ENCODE measurements around the gene HMGCS2. TPM values are rescaled to one million over a fixed set of nuclear protein-coding genes. Genes with fewer than 3 reads are reported as not detected.

Gene HMGCS2
- total and polyA plus RNA-seq, 2 experiments from 2014 or later: not detected

GRCh38 chr1:119767486-119767885 is 1.2 kb downstream of the HMGCS2 start:
- no peaks in the 10 kb centered on the region for H4K20me1 ChIP-seq (ENCODE audit: insufficient read depth)
- 54 to 55% methylated on average over 2 of the region's 2 CpGs for WGBS, 2 experiments (ENCODE audit: low coverage in 1 of 2, low lambda C conversion rate in 2 of 2, missing lambda C conversion rate in 2 of 2)
- no peak overlapping the region for H3K27ac ChIP-seq
- H3K9me3 ChIP-seq (ENCODE audit: low read depth): no peaks in the 10 kb centered on the region
- H3K27me3 ChIP-seq (replicated peaks; ENCODE audit: insufficient read depth): no peaks in the 10 kb centered on the region
- no peak for TF ChIP-seq EZH2 (IDR thresholded peaks at IDR 0.05; ENCODE audit: insufficient read depth, poor library complexity, severe bottlenecking)
- TF ChIP-seq EZH2phosphoT487 (IDR thresholded peaks at IDR 0.05; ENCODE audit: insufficient read depth, low read depth): no peak
- no peak overlapping the region for H3K9ac ChIP-seq
- H3K79me2 ChIP-seq (ENCODE audit: insufficient read depth): no peaks in the 10 kb centered on the region
- in situ Hi-C loops (cut with MboI): no loop called here
- no peak overlapping the region for H3K4me3 ChIP-seq
- H3K36me3 ChIP-seq (ENCODE audit: low read depth): no peaks in the 10 kb centered on the region
- H2AFZ ChIP-seq: no peak overlapping the region
- DNase-seq: peak; percentile 10
- H3K9me2 ChIP-seq (ENCODE audit: insufficient read depth): no peaks in the 10 kb centered on the region
- H3K4me1 ChIP-seq (ENCODE audit: insufficient read depth): no peaks in the 10 kb centered on the region
- H3K4me2 ChIP-seq (ENCODE audit: unreplicated experiment): no peak overlapping the region
- no peaks in the 10 kb centered on the region for H3F3A ChIP-seq (ENCODE audit: insufficient read depth)

DNA sequence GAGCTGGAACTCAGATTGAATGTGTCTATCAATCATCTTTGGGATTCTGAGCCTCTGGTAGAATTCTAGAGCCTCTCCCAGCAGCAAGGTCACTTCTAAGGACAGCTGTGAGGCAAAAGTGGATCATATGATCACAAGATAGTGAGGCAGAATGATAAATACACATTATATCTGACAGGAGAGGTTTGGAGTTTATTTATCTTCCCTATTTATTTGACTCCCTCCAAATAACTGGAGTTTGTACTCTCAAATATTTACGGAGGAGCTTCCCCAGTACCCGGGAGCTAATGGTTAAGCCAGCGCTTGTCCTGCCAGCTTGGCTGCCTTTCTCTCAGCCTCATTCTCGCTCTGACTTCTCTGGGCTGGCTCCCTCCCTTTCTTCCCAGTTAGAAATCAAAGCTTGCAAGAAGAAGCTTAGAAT is 2.3 kb downstream of the HMGCS2 start:
- Histone ChIP-seq H3K79me2 (ENCODE audit: insufficient read depth) (no peaks in the 10 kb centered on the region), H3K4me1 (ENCODE audit: insufficient read depth) (no peaks in the 10 kb centered on the region), H3K27ac (no peak overlapping the region), H3K36me3 (ENCODE audit: low read depth) (no peaks in the 10 kb centered on the region), H3K9ac (no peak overlapping the region), H2AFZ (peak overlapping the region; percentile 10; the same call in 1 of the 2 replicates), H3F3A (ENCODE audit: insufficient read depth) (no peaks in the 10 kb centered on the region), H3K27me3 (replicated peaks; ENCODE audit: insufficient read depth) (no peaks in the 10 kb centered on the region), H4K20me1 (ENCODE audit: insufficient read depth) (no peaks in the 10 kb centered on the region), H3K4me2 (ENCODE audit: unreplicated experiment) (no peak overlapping the region), H3K4me3 (no peak overlapping the region), H3K9me3 (ENCODE audit: low read depth) (no peaks in the 10 kb centered on the region), H3K9me2 (ENCODE audit: insufficient read depth) (no peaks in the 10 kb centered on the region)
- TF ChIP-seq EZH2 (IDR thresholded peaks at IDR 0.05; ENCODE audit: insufficient read depth, poor library complexity, severe bottlenecking): no peak
- no peak for TF ChIP-seq EZH2phosphoT487 (IDR thresholded peaks at IDR 0.05; ENCODE audit: insufficient read depth, low read depth)
- WGBS, 2 experiments (ENCODE audit: low coverage in 1 of 2, low lambda C conversion rate in 2 of 2, missing lambda C conversion rate in 2 of 2): 15 to 28% methylated on average over 4 of the region's 4 CpGs
- peak; percentile 17 for DNase-seq
- in situ Hi-C loops (cut with MboI): no loop called here

GRCh38 chr1:119764220-119764619 is 4.5 kb downstream of the HMGCS2 start:
- H4K20me1 ChIP-seq (ENCODE audit: insufficient read depth): no peaks in the 10 kb centered on the region
- 73 to 79% methylated on average over 6 of the region's 6 CpGs for WGBS, 2 experiments (ENCODE audit: low coverage in 1 of 2, low lambda C conversion rate in 2 of 2, missing lambda C conversion rate in 2 of 2)
- no peak overlapping the region for H3K9ac ChIP-seq
- H3K4me1 ChIP-seq (ENCODE audit: insufficient read depth): no peaks in the 10 kb centered on the region
- H3K9me2 ChIP-seq (ENCODE audit: insufficient read depth): no peaks in the 10 kb centered on the region
- H3K9me3 ChIP-seq (ENCODE audit: low read depth): no peaks in the 10 kb centered on the region
- TF ChIP-seq EZH2 (IDR thresholded peaks at IDR 0.05; ENCODE audit: insufficient read depth, poor library complexity, severe bottlenecking): no peak
- TF ChIP-seq EZH2phosphoT487 (IDR thresholded peaks at IDR 0.05; ENCODE audit: insufficient read depth, low read depth): no peak
- H3K36me3 ChIP-seq (ENCODE audit: low read depth): no peaks in the 10 kb centered on the region
- no peak overlapping the region for H3K27ac ChIP-seq
- H3K4me2 ChIP-seq (ENCODE audit: unreplicated experiment): no peak overlapping the region
- DNase-seq: no peak
- no peaks in the 10 kb centered on the region for H3K79me2 ChIP-seq (ENCODE audit: insufficient read depth)
- H3K4me3 ChIP-seq: no peak overlapping the region
- in situ Hi-C loops (cut with MboI): no loop called here
- no peaks in the 10 kb centered on the region for H3K27me3 ChIP-seq (replicated peaks; ENCODE audit: insufficient read depth)
- no peaks in the 10 kb centered on the region for H3F3A ChIP-seq (ENCODE audit: insufficient read depth)
- H2AFZ ChIP-seq: no peak overlapping the region

DNA sequence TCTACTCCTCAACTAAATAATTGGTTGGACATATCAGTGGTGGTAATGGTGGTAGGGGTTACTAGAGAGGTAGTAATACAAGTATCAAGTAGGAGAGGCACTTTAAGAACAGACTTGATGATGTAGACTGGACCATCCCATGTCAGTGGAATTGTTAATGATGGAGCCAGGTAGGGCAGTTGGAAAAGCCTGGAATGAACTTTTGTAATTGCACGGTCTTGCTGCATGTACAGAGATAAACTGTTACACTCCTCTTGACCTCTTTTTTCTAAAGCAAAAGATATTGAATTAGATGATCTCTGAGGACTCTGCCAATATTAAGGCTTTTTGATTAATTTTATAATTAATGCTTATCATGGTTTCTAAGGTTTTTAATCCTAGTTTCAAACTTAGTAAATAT is 5.8 kb downstream of the HMGCS2 start:
- no peaks in the 10 kb centered on the region for H3K79me2 ChIP-seq (ENCODE audit: insufficient read depth)
- H3K9ac ChIP-seq: no peak overlapping the region
- no peak for TF ChIP-seq EZH2phosphoT487 (IDR thresholded peaks at IDR 0.05; ENCODE audit: insufficient read depth, low read depth)
- TF ChIP-seq EZH2 (IDR thresholded peaks at IDR 0.05; ENCODE audit: insufficient read depth, poor library complexity, severe bottlenecking): no peak
- WGBS, 2 experiments (ENCODE audit: low coverage in 1 of 2, low lambda C conversion rate in 2 of 2, missing lambda C conversion rate in 2 of 2): 82 to 94% methylated on average over 1 of the region's 1 CpG
- H3K9me3 ChIP-seq (ENCODE audit: low read depth): no peaks in the 10 kb centered on the region
- no peak for DNase-seq
- no peaks in the 10 kb centered on the region for H3K4me1 ChIP-seq (ENCODE audit: insufficient read depth)
- no peak overlapping the region for H3K27ac ChIP-seq
- H3K27me3 ChIP-seq (replicated peaks; ENCODE audit: insufficient read depth): no peaks in the 10 kb centered on the region
- H4K20me1 ChIP-seq (ENCODE audit: insufficient read depth): no peaks in the 10 kb centered on the region
- H3K4me2 ChIP-seq (ENCODE audit: unreplicated experiment): no peak overlapping the region
- in situ Hi-C loops (cut with MboI): no loop called here
- no peaks in the 10 kb centered on the region for H3K36me3 ChIP-seq (ENCODE audit: low read depth)
- H3F3A ChIP-seq (ENCODE audit: insufficient read depth): no peaks in the 10 kb centered on the region
- H3K4me3 ChIP-seq: no peak overlapping the region
- H3K9me2 ChIP-seq (ENCODE audit: insufficient read depth): no peaks in the 10 kb centered on the region
- no peak overlapping the region for H2AFZ ChIP-seq

- Histone ChIP-seq H3K9me3 (ENCODE audit: low read depth) (no peaks in the 10 kb centered on the region), H2AFZ (no peak overlapping the region), H3K36me3 (ENCODE audit: low read depth) (no peaks in the 10 kb centered on the region), H3K4me1 (ENCODE audit: insufficient read depth) (no peaks in the 10 kb centered on the region), H3K79me2 (ENCODE audit: insufficient read depth) (no peaks in the 10 kb centered on the region), H3K4me3 (no peak overlapping the region), H4K20me1 (ENCODE audit: insufficient read depth) (no peaks in the 10 kb centered on the region), H3K4me2 (ENCODE audit: unreplicated experiment) (no peak overlapping the region), H3K9me2 (ENCODE audit: insufficient read depth) (no peaks in the 10 kb centered on the region), H3F3A (ENCODE audit: insufficient read depth) (no peaks in the 10 kb centered on the region), H3K9ac (no peak overlapping the region), H3K27ac (no peak overlapping the region), H3K27me3 (replicated peaks; ENCODE audit: insufficient read depth) (no peaks in the 10 kb centered on the region)
- in situ Hi-C loops (cut with MboI): no loop called here
- DNase-seq: no peak
- no peak for TF ChIP-seq EZH2 (IDR thresholded peaks at IDR 0.05; ENCODE audit: insufficient read depth, poor library complexity, severe bottlenecking)
- TF ChIP-seq EZH2phosphoT487 (IDR thresholded peaks at IDR 0.05; ENCODE audit: insufficient read depth, low read depth): no peak
- WGBS, 2 experiments (ENCODE audit: low coverage in 1 of 2, low lambda C conversion rate in 2 of 2, missing lambda C conversion rate in 2 of 2): 85 to 94% methylated on average over 1 of the region's 1 CpG
These were observed 6.3 kb downstream of the HMGCS2 start for GRCh38 chr1:119762409-119762808.
